ENCODE measurements around the gene TYRP1. TPM values are rescaled to one million over a fixed set of nuclear protein-coding genes. Genes with fewer than 3 reads are reported as not detected.

The TYRP1 gene, protein sequence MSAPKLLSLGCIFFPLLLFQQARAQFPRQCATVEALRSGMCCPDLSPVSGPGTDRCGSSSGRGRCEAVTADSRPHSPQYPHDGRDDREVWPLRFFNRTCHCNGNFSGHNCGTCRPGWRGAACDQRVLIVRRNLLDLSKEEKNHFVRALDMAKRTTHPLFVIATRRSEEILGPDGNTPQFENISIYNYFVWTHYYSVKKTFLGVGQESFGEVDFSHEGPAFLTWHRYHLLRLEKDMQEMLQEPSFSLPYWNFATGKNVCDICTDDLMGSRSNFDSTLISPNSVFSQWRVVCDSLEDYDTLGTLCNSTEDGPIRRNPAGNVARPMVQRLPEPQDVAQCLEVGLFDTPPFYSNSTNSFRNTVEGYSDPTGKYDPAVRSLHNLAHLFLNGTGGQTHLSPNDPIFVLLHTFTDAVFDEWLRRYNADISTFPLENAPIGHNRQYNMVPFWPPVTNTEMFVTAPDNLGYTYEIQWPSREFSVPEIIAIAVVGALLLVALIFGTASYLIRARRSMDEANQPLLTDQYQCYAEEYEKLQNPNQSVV
- total RNA-seq: not detected

DNA sequence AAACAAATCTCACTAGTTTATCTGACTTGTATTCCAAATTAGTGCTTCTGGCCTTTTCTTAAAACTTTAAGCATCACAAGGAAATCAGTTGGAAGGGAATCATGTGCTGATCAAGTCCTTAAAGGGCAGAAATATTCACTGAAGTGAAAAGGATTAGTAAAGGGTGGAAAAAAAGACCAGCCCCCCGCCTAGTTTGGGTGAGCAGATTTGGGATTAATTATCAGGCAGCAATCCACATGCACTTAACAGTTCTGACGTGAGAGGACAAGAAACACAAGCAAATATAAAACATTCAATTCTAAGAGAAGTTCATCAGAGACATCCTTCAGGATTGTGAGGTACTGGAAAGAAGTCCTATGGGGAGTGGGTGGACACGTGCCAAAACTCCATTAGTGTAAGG is at the start of gene TYRP1:
TYRP1 (plus strand) TSS at position 245 of the 400 bp plus-strand sequence. CDS start 612 bp downstream, outside the sequence.
- intact Hi-C loops (cut with micrococcal nuclease): no loop called here
- Mint-ChIP-seq H3K9me3 (peaks cover 6% of the 10 kb centered on the region), H3K27ac (no peak within 1 kb of the TSS), H3K4me3 (no peak within 1 kb of the TSS), H3K36me3 (ENCODE audit: low read depth) (no peaks in the 10 kb centered on the region), H3K4me1 (ENCODE audit: low read depth) (no peaks in the 10 kb centered on the region), H3K27me3 (ENCODE audit: low read depth) (no peaks in the 10 kb centered on the region)
- no peak for DNase-seq
- CTCF ChIA-PET: no interaction called here

DNA sequence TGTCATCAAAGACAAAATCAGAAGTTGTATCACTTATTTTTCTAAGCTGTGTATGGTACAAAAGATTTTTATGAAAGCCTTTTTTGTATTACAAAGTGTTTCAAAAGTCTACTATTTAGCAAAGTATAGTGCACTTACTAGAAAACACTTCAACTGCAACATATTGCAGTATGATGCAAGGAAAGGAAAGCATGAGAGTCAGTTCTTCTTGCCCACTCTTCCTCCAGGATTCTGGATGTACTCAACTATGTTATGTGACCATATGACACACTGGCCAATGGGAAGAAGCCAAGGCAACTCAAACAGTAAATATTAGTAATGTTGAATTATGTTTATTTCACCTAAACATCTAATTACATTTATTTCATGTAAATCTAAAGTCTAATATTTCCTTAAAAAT is 49.5 kb upstream of the TYRP1 start:
- Mint-ChIP-seq H3K36me3 (ENCODE audit: low read depth) (no peaks in the 10 kb centered on the region), H3K4me3 (no peak overlapping the region), H3K27ac (no peak overlapping the region), H3K4me1 (ENCODE audit: low read depth) (no peaks in the 10 kb centered on the region), H3K9me3 (peaks cover 6% of the 10 kb centered on the region), H3K27me3 (ENCODE audit: low read depth) (no peaks in the 10 kb centered on the region)
- no peak for DNase-seq
- CTCF ChIA-PET: no interaction called here
- intact Hi-C loops (cut with micrococcal nuclease): no loop called here

DNA sequence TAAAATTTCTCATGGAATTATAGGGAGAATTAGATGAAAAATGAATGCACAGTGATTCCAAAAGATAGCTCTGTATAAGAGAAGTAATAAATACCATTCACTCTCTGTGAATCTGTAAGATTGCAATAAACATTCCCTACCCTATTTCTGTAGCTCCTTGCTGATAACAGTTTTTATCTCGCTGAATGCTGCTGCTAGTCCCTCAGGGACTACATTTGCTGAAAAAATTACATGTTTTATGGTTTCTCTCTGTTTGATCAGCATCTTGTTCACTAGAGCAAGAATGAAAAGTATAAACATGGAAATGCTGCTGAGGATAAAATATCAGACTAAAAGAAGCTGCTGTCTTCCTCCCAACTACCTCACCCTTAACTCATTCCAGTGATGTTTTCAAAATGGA is 44.3 kb upstream of the TYRP1 start:
- Mint-ChIP-seq H3K4me1 (ENCODE audit: low read depth) (no peaks in the 10 kb centered on the region), H3K9me3 (peaks cover 16% of the 10 kb centered on the region), H3K4me3 (no peak overlapping the region), H3K27ac (no peak overlapping the region), H3K27me3 (ENCODE audit: low read depth) (no peaks in the 10 kb centered on the region), H3K36me3 (ENCODE audit: low read depth) (no peaks in the 10 kb centered on the region)
- CTCF ChIA-PET: no interaction called here
- intact Hi-C loops (cut with micrococcal nuclease): no loop called here
- DNase-seq: no peak

DNA sequence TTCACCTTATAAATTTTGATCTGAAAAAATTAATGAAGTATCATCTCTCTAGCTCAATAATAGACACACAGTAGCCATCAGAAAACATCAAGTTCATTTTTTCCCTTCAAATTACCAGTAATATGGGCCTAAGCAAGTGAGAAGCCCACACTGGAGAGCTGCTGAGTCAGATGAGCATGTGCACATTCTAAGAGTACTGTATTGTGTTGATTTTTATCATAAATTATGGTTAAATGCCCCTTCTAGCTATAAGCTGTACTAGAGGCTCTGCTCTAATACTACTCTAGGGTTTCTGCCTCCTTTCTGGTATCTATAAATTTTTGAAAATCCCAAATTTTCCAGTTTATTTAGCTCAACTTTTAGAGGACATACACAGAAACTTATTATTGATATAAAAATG is 42.1 kb upstream of the TYRP1 start:
- H3K27me3 Mint-ChIP-seq (ENCODE audit: low read depth): no peaks in the 10 kb centered on the region
- no peaks in the 10 kb centered on the region for H3K36me3 Mint-ChIP-seq (ENCODE audit: low read depth)
- CTCF ChIA-PET: no interaction called here
- H3K4me3 Mint-ChIP-seq: no peak overlapping the region
- H3K9me3 Mint-ChIP-seq: peaks cover 18% of the 10 kb centered on the region
- no peak overlapping the region for H3K27ac Mint-ChIP-seq
- DNase-seq: no peak
- no peaks in the 10 kb centered on the region for H3K4me1 Mint-ChIP-seq (ENCODE audit: low read depth)
- intact Hi-C loops (cut with micrococcal nuclease): no loop called here

DNA sequence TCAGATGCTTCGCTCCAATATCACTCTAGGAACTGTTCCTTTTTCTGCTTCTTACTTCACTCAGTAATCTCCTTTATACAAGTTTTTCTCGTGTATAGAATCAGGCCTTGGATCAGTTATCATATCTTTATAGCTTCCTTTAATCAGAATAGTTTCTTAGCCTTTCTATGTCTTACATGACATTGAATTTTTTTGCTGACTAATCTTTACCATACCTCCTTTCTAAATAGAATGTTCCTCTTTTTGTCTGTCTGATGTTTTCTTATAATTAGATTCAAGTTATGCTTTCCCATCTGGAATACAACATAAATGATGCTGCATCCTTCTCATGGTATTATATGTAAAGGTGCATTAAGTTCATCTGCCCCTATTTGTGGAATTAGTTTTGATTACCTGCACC is 40.2 kb upstream of the TYRP1 start:
- intact Hi-C loops (cut with micrococcal nuclease): no loop called here
- no peaks in the 10 kb centered on the region for H3K27me3 Mint-ChIP-seq (ENCODE audit: low read depth)
- no peaks in the 10 kb centered on the region for H3K4me1 Mint-ChIP-seq (ENCODE audit: low read depth)
- H3K9me3 Mint-ChIP-seq: peaks cover 14% of the 10 kb centered on the region
- no peak for DNase-seq
- no peak overlapping the region for H3K27ac Mint-ChIP-seq
- CTCF ChIA-PET: no interaction called here
- no peak overlapping the region for H3K4me3 Mint-ChIP-seq
- no peaks in the 10 kb centered on the region for H3K36me3 Mint-ChIP-seq (ENCODE audit: low read depth)

DNA sequence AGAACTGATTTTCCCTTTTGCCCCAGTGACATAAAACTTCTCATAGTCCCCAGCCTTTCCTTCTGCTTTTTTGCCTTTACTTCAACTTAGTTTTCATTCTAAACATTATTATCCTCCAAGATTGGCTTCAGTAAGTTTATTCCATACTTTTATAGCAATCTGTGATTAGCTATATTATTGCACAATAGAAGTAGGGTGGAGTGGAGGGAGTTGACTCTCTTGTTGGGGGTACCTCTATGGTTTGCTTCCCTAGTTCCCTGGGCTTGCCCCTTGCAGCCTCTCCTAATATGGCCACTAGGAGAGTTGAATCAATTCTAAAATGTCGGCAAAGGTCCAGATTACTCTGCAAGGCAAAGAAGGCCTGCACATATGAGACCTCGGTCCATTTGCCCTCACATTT is 36.4 kb upstream of the TYRP1 start:
- Mint-ChIP-seq H3K27ac (no peak overlapping the region), H3K4me1 (ENCODE audit: low read depth) (no peaks in the 10 kb centered on the region), H3K36me3 (ENCODE audit: low read depth) (no peaks in the 10 kb centered on the region), H3K27me3 (ENCODE audit: low read depth) (no peaks in the 10 kb centered on the region), H3K9me3 (peaks cover 20% of the 10 kb centered on the region), H3K4me3 (no peak overlapping the region)
- intact Hi-C loops (cut with micrococcal nuclease): no loop called here
- CTCF ChIA-PET: no interaction called here
- DNase-seq: no peak

DNA sequence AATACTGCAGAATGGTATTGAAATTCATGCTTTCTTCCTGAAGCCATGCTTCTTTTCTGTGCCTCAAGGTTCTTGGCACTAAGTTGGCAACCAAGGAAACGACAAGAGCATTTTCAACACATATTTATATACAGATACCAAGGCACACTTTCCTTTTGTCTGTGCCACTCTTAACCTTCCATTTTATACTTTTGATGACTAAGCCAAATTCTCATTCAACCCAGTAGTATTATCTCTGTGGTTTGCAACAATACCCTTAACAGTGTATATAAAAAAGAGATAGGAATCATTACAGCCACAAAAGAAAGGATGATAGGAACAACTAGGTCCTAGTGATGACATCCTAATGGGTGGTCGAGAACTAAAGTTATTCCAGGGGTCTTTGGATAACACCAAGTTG is 36.0 kb upstream of the TYRP1 start:
- no peaks in the 10 kb centered on the region for H3K27me3 Mint-ChIP-seq (ENCODE audit: low read depth)
- CTCF ChIA-PET: no interaction called here
- intact Hi-C loops (cut with micrococcal nuclease): no loop called here

DNA sequence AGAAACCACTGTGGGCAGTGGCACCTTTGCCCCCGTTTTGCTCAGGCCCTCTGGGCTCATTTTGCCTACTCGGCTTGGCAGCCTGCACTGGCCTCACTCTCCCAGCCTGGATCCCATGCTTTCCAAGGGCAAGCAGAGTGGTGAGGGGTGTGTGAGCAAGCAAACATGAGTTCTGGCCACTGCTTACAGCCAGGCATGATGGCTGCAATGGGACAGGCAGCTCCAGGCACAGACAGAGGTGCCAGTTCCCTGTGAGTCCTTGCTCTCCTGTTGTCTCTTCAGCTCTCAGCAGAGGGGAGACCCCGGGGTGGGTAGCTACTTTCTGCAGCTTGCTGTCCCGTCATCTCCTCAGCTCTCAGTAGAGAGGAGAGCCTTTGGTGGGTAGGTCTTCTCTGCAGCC is 35.2 kb upstream of the TYRP1 start:
- Mint-ChIP-seq H3K4me3 (no peak overlapping the region), H3K36me3 (ENCODE audit: low read depth) (no peaks in the 10 kb centered on the region), H3K27ac (no peak overlapping the region), H3K4me1 (ENCODE audit: low read depth) (no peaks in the 10 kb centered on the region), H3K27me3 (ENCODE audit: low read depth) (no peaks in the 10 kb centered on the region), H3K9me3 (peaks cover 18% of the 10 kb centered on the region)
- DNase-seq: no peak
- CTCF ChIA-PET: interaction anchor here (0.6 kb wide), 1 partner anchor 9 kb away, joined by 3 read pairs; no protein-coding TSS in a partner anchor
- intact Hi-C loops (cut with micrococcal nuclease): no loop called here

More for the DNA sequence above, 36.0 kb upstream of the TYRP1 start:
- no peaks in the 10 kb centered on the region for H3K4me1 Mint-ChIP-seq (ENCODE audit: low read depth)
- H3K9me3 Mint-ChIP-seq: peaks cover 20% of the 10 kb centered on the region
- no peak overlapping the region for H3K4me3 Mint-ChIP-seq
- H3K27ac Mint-ChIP-seq: no peak overlapping the region
- no peak for DNase-seq
- no peaks in the 10 kb centered on the region for H3K36me3 Mint-ChIP-seq (ENCODE audit: low read depth)

DNA sequence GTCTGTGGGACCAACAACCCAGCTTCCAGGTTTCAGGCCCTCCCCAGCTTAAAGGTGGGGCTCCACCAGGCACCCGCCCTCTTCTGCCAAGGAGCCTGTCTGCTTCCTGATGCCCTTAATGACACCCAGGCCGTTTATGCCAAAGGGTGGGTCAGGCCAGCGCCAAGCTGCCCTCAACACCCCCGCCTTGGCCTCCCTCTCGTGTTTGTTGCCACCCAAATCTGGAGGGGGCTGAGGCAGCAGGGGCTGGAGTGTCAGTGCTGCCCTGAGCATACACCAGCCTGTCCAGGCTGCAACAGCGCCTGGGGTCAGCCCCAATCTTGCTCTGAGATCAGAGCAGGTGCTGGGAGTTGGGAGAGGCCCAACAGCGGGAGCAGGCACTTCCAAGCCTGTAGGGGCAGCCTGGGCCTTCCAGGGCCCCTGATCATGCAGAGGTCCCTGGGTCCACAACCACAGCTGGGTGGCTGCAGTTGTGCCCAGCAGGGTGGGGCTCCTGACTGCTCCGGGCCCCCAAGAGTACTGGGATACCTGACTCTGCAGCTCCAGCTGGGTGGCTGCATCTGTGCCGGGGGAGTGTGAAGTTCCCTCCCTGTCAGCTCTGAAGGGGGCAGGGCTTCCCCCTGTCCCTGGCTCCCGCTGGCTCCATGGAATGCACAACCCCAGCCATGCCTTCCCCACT is 34.5 kb upstream of the TYRP1 start:
- Mint-ChIP-seq H3K36me3 (ENCODE audit: low read depth) (no peaks in the 10 kb centered on the region), H3K27ac (no peak overlapping the region), H3K27me3 (ENCODE audit: low read depth) (no peaks in the 10 kb centered on the region), H3K4me3 (no peak overlapping the region), H3K9me3 (peaks cover 16% of the 10 kb centered on the region), H3K4me1 (ENCODE audit: low read depth) (no peaks in the 10 kb centered on the region)
- intact Hi-C loops (cut with micrococcal nuclease): no loop called here
- DNase-seq: no peak
- CTCF ChIA-PET: interaction anchor here (0.6 kb wide), 1 partner anchor 9 kb away, joined by 3 read pairs; no protein-coding TSS in a partner anchor

DNA sequence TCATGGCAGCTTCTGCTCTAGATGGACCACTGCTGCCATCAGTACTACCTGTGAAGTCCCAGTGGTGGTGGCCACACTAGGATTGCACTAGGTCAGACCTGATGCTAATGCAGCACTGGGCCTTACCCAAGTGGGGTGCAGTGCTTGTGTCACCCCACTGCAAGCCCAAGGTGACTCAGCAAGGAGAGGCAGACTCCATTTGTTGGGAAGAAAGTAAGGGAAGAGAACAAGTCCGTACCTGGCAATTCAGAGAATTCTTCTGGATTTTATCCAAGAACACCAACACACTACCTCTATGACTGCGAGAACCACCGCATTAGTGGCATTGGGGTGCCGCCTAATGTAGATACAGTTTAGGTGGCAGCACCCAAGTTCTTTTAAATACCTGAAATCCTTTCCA is 34.0 kb upstream of the TYRP1 start:
- Mint-ChIP-seq H3K27ac (no peak overlapping the region), H3K9me3 (peaks cover 17% of the 10 kb centered on the region), H3K4me3 (no peak overlapping the region), H3K27me3 (ENCODE audit: low read depth) (no peaks in the 10 kb centered on the region), H3K36me3 (ENCODE audit: low read depth) (no peaks in the 10 kb centered on the region), H3K4me1 (ENCODE audit: low read depth) (no peaks in the 10 kb centered on the region)
- no peak for DNase-seq
- CTCF ChIA-PET: no interaction called here
- intact Hi-C loops (cut with micrococcal nuclease): no loop called here

DNA sequence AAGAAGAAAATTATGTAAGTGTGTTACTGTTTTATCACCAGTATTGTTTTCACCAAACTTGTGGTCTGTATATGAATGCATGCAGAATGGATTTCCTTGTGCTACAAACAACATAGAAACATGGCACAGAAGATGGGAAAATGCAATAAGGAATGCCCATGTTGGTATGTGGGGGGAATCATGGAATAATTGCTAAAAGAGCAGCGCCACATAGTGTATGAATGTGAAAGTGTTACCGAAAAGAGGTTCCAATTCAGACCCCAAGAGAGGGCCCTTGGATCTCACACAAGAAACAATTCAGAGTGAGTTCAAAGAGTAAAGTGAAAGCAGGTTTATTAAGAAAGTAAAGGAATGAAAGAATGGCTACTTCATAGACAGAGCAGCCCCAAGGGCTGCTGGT is 26.4 kb upstream of the TYRP1 start:
- CTCF ChIA-PET: interaction anchor here (0.7 kb wide), 1 partner anchor 9 kb away, joined by 3 read pairs; no protein-coding TSS in a partner anchor
- no peaks in the 10 kb centered on the region for H3K4me1 Mint-ChIP-seq (ENCODE audit: low read depth)
- H3K4me3 Mint-ChIP-seq: no peak overlapping the region
- no peak overlapping the region for H3K27ac Mint-ChIP-seq
- H3K36me3 Mint-ChIP-seq (ENCODE audit: low read depth): no peaks in the 10 kb centered on the region
- intact Hi-C loops (cut with micrococcal nuclease): no loop called here
- peaks cover 16% of the 10 kb centered on the region for H3K9me3 Mint-ChIP-seq
- H3K27me3 Mint-ChIP-seq (ENCODE audit: low read depth): no peaks in the 10 kb centered on the region
- no peak for DNase-seq

DNA sequence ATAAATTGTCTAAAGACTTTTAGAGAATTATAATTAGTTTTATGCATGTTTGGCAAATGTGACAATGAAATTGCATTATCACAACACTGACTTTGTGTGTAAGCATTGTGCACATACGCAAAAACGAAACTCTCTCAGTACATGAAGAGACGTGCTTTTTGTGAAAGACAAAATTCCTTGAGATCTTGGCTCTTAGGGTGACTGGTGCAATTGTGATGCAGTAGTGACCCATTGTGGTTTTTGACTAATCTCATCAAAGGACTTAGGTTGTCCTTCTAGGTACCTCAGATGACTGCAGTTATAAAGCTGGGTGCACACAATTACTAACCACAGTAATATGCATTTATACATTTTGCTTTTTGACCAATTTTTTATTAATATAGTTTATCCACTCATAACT is 25.3 kb upstream of the TYRP1 start:
- no peaks in the 10 kb centered on the region for H3K27me3 Mint-ChIP-seq (ENCODE audit: low read depth)
- H3K36me3 Mint-ChIP-seq (ENCODE audit: low read depth): no peaks in the 10 kb centered on the region
- no peak overlapping the region for H3K4me3 Mint-ChIP-seq
- no peak overlapping the region for H3K27ac Mint-ChIP-seq
- CTCF ChIA-PET: no interaction called here
- intact Hi-C loops (cut with micrococcal nuclease): no loop called here
- no peak for DNase-seq
- H3K9me3 Mint-ChIP-seq: peaks cover 16% of the 10 kb centered on the region
- H3K4me1 Mint-ChIP-seq (ENCODE audit: low read depth): no peaks in the 10 kb centered on the region

DNA sequence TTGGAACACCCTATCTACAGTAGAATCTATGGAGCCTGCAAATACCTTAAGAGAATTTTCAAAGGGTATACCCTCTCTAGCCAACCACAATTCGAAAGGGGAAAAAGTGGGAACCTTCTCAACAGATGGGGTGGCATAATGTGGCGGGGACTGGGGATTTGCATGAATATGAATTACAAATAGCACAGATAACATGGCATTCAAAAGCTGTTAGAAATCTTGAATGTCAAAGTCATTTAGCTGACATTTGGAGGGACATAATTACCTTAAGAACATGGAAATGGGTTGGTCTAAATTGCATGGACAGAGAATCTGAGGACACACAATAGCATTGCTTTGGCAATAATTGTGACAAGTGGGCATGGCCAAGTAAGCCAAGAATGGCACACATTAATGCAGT is 23.2 kb upstream of the TYRP1 start:
- H3K36me3 Mint-ChIP-seq (ENCODE audit: low read depth): no peaks in the 10 kb centered on the region
- DNase-seq: no peak
- H3K9me3 Mint-ChIP-seq: peaks cover 5% of the 10 kb centered on the region
- intact Hi-C loops (cut with micrococcal nuclease): no loop called here
- H3K4me3 Mint-ChIP-seq: no peak overlapping the region
- H3K4me1 Mint-ChIP-seq (ENCODE audit: low read depth): no peaks in the 10 kb centered on the region
- CTCF ChIA-PET: no interaction called here
- H3K27me3 Mint-ChIP-seq (ENCODE audit: low read depth): no peaks in the 10 kb centered on the region
- H3K27ac Mint-ChIP-seq: no peak overlapping the region

Measured in activated naive CD4-positive, alpha-beta T cell treated with anti-CD3 and anti-CD28 coated beads for 36 hours (primary cell).